A549 (cell line): ENCODE data around the gene TCF4.

Experiments used
- ESRRA ChIP-seq: fragments of 150-350 bp; IDR thresholded peaks from 2 replicates; pipeline ENCODE4 v1.6.1; 2014; ENCODE audit warnings: mild to moderate bottlenecking, low read length, borderline replicate concordance
- JUN ChIP-seq, 2 experiments: fragments of >200 bp; sonication (Bioruptor Twin); formaldehyde crosslinking; IDR thresholded peaks; 2 replicates in 1 of 2; 3 replicates in 1 of 2; pipeline ENCODE4 v1.6.1; 2016 to 2017
- POLR2A ChIP-seq: IDR thresholded peaks from 2 replicates; pipeline ENCODE4 v1.6.1; 2012; ENCODE audit warnings: mild to moderate bottlenecking, low read length

DNA sequence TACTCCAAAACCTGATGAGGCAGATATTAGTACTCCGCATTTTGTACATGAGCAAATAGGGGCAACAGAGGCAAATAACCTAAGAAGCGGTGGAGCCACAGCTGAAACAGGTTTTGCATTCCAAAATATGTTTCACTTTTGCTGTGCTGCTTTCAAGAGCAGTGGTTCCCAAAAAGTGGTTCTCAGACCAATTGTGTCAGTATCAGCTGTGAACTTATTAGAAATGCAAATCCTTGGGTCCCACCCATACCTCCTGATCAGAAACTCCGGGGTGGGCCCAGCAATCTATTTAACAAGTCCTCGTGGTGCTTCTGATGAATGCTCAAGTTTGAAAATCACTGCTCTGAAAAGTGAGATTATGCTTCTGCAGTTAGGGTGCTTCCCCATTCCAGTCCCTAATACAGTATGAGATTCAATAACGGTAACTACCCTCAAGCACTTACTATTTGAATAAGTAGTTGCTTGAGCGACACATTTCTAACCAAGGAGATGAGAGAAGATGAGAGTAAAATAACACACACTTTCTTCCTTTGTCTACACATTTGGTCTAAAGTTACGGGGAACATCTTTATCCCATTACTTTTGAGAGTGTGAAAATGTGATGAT, 17.8 kb upstream of the TCF4 start:
- no peak for TF ChIP-seq JUN (IDR thresholded peaks at IDR 0.05)
- no peak for TF ChIP-seq ESRRA
- no peak for TF ChIP-seq POLR2A
